LHCN-M2 (cell line): ENCODE results near the gene KHDRBS1. TPM values are rescaled to one million over a fixed set of nuclear protein-coding genes. Genes with fewer than 3 reads are reported as not detected.
"Not testable (repeated sequence)": the region's sequence is repeated elsewhere in the genome, so short reads cannot be mapped to it uniquely, and the experiment has no call there.

Experiments used
- DNase-seq: peaks from one replicate; pipeline ENCODE4 v3.0.0-alpha.2; 2012; ENCODE audit warnings: low read depth
- total RNA-seq: library from RNA; depleted of rRNA; stranded (reverse); fragments of >200 nt; gene quantifications from 2 replicates; pipeline ENCODE4 v1.2.3, GENCODE V29; 2014; rRNA removed

KHDRBS1 gene
- total RNA-seq, 1 experiment from 2014 or later: 72.6 TPM

- DNase-seq: peak; percentile 81
Observed at GRCh38 chr1:32063261-32063681, 49.6 kb downstream of the KHDRBS1 start.

GRCh38 chr1:32065613-32066488 lies 52.2 kb downstream of the KHDRBS1 start:
- DNase-seq: not testable (repeated sequence)

GRCh38 chr1:32066489-32066873 lies 52.8 kb downstream of the KHDRBS1 start:
- peak; percentile 87 for DNase-seq

- peak; percentile 73 for DNase-seq
Observed at GRCh38 chr1:32068957-32069588, 55.4 kb downstream of the KHDRBS1 start.

- DNase-seq: peak; percentile 65
Observed at GRCh38 chr1:32071758-32072621, 58.3 kb downstream of the KHDRBS1 start.

- DNase-seq: peak; percentile 96
Observed at GRCh38 chr1:32072622-32073298, 59.1 kb downstream of the KHDRBS1 start, which contains the start of gene TMEM39B. Gene TMEM39B, plus strand, starts transcription at chr1:32072939. Its CDS starts 109 bp downstream, at chr1:32073048.

- no peak for DNase-seq
Observed at GRCh38 chr1:32073299-32074229, 59.9 kb downstream of the KHDRBS1 start.

- no peak for DNase-seq
Observed at GRCh38 chr1:32074841-32075240, 61.2 kb downstream of the KHDRBS1 start.

GRCh38 chr1:32077451-32077850 lies 63.8 kb downstream of the KHDRBS1 start:
- DNase-seq: no peak

GRCh38 chr1:32082022-32082421 lies 68.4 kb downstream of the KHDRBS1 start:
- no peak for DNase-seq

- DNase-seq: not testable (repeated sequence)
Observed at GRCh38 chr1:32086381-32086780, 72.7 kb downstream of the KHDRBS1 start.

GRCh38 chr1:32091176-32091575 lies 77.5 kb downstream of the KHDRBS1 start:
- DNase-seq: no peak

GRCh38 chr1:32091591-32091990 lies 77.9 kb downstream of the KHDRBS1 start:
- DNase-seq: no peak

Other genes with a start within 250 kb of the KHDRBS1 start
- 20.5 and 22.6 TPM in 2 replicates for gene ADGRB2, start 249.5 kb upstream of the KHDRBS1 start, total RNA-seq
- gene SPOCD1, start 197.8 kb upstream of the KHDRBS1 start, total RNA-seq: 52.0 and 58.6 TPM in 2 replicates
- gene PTP4A2, start 75.5 kb upstream of the KHDRBS1 start, total RNA-seq: 266 and 303 TPM in 2 replicates
- 8.1 and 10.4 TPM in 2 replicates for gene TMEM39B, start 59.1 kb downstream of the KHDRBS1 start, total RNA-seq
- gene KPNA6, start 94.2 kb downstream of the KHDRBS1 start, total RNA-seq: 50.8 and 57.4 TPM in 2 replicates
- 79.6 and 81.6 TPM in 2 replicates for gene TXLNA, start 165.8 kb downstream of the KHDRBS1 start, total RNA-seq
- gene CCDC28B, start 186.7 kb downstream of the KHDRBS1 start, total RNA-seq: 9.1 and 10.8 TPM in 2 replicates
- gene IQCC, start 191.8 kb downstream of the KHDRBS1 start, total RNA-seq: 2.3 and 4.0 TPM in 2 replicates
- not detected in 2 replicates for gene DCDC2B, start 195.2 kb downstream of the KHDRBS1 start, total RNA-seq
- gene TMEM234, start 208.5 kb downstream of the KHDRBS1 start, total RNA-seq: 14.4 and 16.6 TPM in 2 replicates
- 296 and 327 TPM in 2 replicates for gene EIF3I, start 208.5 kb downstream of the KHDRBS1 start, total RNA-seq
- 0.23 TPM in 1 of 2 replicates, not detected in the other for gene FAM167B, start 233.4 kb downstream of the KHDRBS1 start, total RNA-seq
- not detected in 2 replicates for gene LCK, start 237.4 kb downstream of the KHDRBS1 start, total RNA-seq